A673 (cell line): ENCODE measurements around the gene CHD5.

Experiments used
- EZH2 ChIP-seq: fragments of 200-600 bp; sonication (generic); IDR thresholded peaks from 2 replicates; pipeline ENCODE4 v1.6.1; 2017; ENCODE audit warnings: borderline replicate concordance, low read depth, mild to moderate bottlenecking, mixed read lengths, antibody characterized with exemption, low read length; ENCODE audit not compliant: poor library complexity, severe bottlenecking
- TF ChIP-seq, protein P1 (sequence below): fragments of 300-800, 200-600 bp; sonication (generic); conservative IDR thresholded peaks from 2 replicates; pipeline ENCODE4 v1.5.1; 2017; ENCODE audit warnings: low read depth, mild to moderate bottlenecking, antibody characterized with exemption, low read length, moderate library complexity, mixed read lengths

DNA sequence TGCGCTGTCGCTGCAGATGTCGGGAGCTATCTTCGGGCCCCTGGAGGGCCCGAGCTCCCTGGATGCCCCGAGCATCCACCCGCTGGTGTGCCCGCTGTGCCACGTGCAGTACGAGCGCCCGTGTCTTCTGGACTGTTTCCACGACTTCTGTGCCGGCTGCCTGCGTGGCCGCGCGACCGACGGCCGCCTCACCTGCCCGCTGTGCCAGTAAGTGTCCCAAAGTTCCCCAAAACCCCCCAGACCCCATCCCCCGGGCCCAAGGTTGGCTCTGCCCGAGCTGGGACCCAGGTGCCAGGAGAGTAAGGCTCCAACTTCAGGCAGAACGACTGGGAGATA lies 26.4 kb upstream of the CHD5 start:
- TF ChIP-seq EZH2 = no peak
- TF ChIP-seq, protein P1, sequence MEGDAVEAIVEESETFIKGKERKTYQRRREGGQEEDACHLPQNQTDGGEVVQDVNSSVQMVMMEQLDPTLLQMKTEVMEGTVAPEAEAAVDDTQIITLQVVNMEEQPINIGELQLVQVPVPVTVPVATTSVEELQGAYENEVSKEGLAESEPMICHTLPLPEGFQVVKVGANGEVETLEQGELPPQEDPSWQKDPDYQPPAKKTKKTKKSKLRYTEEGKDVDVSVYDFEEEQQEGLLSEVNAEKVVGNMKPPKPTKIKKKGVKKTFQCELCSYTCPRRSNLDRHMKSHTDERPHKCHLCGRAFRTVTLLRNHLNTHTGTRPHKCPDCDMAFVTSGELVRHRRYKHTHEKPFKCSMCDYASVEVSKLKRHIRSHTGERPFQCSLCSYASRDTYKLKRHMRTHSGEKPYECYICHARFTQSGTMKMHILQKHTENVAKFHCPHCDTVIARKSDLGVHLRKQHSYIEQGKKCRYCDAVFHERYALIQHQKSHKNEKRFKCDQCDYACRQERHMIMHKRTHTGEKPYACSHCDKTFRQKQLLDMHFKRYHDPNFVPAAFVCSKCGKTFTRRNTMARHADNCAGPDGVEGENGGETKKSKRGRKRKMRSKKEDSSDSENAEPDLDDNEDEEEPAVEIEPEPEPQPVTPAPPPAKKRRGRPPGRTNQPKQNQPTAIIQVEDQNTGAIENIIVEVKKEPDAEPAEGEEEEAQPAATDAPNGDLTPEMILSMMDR = no peak
